Measurements from ENCODE around the gene NR3C2.

Gene NR3C2

DNA sequence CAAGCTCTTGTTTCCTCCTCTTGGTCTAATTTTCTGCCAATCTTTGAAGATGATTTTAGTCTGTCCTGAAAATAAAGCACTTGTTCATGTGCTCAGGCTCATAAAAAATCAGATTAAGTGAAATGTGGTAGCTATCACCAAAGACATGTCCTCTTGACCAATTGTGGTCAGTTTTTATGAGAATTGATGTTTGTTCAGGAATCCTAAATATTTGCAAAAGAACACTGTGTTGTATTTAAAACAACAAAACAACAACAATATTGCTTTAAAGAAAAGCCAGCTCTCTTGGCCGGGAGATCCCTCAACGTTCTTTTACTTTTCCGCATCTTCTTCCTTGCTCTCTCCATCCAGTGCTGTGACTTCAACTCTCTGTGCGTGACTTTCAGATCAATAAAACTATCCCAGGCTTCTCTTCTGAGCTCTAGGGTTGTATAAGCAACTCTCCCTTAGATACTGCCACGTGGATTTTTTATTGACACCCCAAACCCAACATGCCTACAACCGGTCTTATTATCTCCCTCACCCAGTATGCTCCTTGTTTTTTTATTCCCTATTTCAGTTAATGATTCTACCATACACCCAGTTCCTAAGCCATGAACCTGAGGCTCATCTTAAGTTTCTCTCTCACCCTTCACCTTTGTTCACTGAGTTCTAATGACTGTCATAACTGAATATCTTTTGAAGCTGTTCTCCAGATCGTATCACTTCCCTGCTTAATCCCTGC lies 400.4 kb downstream of the NR3C2 start:
- no peak for DNase-seq (ENCODE audit: low read depth)
- TF ChIP-seq, protein P1, sequence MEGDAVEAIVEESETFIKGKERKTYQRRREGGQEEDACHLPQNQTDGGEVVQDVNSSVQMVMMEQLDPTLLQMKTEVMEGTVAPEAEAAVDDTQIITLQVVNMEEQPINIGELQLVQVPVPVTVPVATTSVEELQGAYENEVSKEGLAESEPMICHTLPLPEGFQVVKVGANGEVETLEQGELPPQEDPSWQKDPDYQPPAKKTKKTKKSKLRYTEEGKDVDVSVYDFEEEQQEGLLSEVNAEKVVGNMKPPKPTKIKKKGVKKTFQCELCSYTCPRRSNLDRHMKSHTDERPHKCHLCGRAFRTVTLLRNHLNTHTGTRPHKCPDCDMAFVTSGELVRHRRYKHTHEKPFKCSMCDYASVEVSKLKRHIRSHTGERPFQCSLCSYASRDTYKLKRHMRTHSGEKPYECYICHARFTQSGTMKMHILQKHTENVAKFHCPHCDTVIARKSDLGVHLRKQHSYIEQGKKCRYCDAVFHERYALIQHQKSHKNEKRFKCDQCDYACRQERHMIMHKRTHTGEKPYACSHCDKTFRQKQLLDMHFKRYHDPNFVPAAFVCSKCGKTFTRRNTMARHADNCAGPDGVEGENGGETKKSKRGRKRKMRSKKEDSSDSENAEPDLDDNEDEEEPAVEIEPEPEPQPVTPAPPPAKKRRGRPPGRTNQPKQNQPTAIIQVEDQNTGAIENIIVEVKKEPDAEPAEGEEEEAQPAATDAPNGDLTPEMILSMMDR (IDR thresholded peaks at IDR 0.05; ENCODE audit: control insufficient read depth, insufficient read depth, low read depth, low read length, missing control alignments) = no peak
- no peak overlapping the region for H3K4me3 ChIP-seq (ENCODE audit: control insufficient read depth, low read depth, low read length)

DNA sequence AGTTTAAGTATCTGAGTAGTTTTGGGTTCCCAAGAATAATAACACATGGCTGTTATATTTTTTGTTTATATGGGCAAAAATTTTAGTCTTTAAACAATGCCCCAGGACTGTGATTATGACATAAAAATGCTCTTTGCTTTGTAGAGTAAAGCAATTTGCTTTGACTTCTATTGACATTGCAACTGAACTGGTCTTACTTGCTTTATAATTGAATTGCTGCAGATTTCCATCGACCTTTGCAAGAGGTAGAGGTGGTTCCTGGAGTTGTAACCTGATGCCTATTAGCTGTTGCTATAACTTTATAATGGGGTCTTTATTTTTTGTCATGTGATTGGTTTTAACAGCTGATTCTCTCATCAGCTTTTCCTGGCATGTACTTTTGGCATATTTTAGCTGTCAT lies 407.4 kb downstream of the NR3C2 start:
- TF ChIP-seq, protein P1 (IDR thresholded peaks at IDR 0.05; ENCODE audit: control insufficient read depth, insufficient read depth, low read depth, low read length, missing control alignments) = no peak
- H3K4me3 ChIP-seq (ENCODE audit: control insufficient read depth, low read depth, low read length) = no peak overlapping the region
- no peak for DNase-seq (ENCODE audit: low read depth)

DNA sequence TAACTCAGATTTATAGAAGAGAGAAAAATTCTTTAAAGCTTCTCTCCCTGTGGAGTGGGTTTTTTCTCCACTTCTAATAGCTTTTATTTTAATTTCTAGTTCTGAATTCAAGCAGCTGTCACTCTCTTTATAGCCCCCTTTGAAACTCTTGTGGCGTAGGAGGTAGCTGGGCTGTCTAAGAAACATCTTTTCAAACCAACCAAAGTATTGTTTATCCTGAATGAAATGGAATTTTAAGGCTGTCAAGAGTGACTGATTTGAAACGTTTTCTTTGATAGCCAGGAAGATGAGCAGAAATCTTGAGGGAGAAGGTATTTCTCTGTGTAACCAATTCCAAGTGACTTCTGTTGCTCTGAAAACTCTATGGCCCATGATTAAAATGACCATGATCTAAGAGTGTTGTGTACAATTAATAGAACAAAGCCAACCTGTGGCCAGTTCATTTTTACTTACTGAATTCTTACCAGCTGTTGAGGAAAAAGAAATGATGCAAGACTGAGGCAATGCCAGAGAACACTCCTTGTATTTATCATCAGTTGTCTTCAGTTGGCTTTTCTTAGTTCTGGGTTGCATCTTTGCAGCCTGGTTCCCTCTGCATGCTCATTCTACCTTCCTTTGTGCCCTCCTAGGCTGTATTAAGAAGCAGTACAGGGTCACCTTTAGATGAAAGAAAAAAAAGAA lies 411.9 kb downstream of the NR3C2 start:
- TF ChIP-seq, protein P1 (IDR thresholded peaks at IDR 0.05; ENCODE audit: control insufficient read depth, insufficient read depth, low read depth, low read length, missing control alignments) = no peak
- no peak overlapping the region for H3K4me3 ChIP-seq (ENCODE audit: control insufficient read depth, low read depth, low read length)
- DNase-seq (ENCODE audit: low read depth) = peak; percentile 65

DNA sequence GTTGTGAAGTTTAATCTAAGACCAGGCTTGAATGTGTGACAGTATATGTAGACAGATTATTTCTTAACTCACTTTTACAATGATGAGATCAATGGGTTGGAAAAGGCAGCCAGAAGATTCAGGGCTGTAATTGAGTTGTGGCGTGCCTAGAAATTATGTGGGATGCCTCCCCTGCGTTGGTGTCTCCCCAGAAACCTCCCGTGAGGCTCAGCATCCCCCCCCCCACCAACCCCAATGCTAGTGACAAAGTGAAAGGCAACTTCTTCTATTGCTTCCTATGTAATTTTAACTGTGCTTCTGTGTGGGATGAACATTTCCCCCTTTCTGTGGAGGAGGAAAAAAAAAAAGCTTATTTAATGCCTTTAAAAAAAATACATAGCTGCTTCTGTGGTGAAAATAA lies 412.4 kb downstream of the NR3C2 start:
- no peak overlapping the region for H3K4me3 ChIP-seq (ENCODE audit: control insufficient read depth, low read depth, low read length)
- TF ChIP-seq, protein P1 (IDR thresholded peaks at IDR 0.05; ENCODE audit: control insufficient read depth, insufficient read depth, low read depth, low read length, missing control alignments) = no peak
- no peak for DNase-seq (ENCODE audit: low read depth)
